Activated effector memory CD4-positive, alpha-beta T cell treated with anti-CD3 and anti-CD28 coated beads, Interleukin-2, amount 50 U/mL, for 16 hours (primary cell): ENCODE results near the gene CBY2.
"Not testable (repeated sequence)": the region's sequence is repeated elsewhere in the genome, so short reads cannot be mapped to it uniquely, and the experiment has no call there.

Source experiments
- DNase-seq: peaks from one replicate; pipeline ENCODE4 v3.0.0-alpha.2; 2020

Gene CBY2, protein sequence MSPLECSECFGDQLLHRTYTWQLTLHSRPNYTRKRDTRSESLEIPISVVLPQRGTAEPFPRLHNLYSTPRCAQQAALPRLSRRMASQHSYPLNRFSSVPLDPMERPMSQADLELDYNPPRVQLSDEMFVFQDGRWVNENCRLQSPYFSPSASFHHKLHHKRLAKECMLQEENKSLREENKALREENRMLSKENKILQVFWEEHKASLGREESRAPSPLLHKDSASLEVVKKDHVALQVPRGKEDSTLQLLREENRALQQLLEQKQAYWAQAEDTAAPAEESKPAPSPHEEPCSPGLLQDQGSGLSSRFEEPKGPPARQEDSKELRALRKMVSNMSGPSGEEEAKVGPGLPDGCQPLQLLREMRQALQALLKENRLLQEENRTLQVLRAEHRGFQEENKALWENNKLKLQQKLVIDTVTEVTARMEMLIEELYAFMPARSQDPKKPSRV

DNA sequence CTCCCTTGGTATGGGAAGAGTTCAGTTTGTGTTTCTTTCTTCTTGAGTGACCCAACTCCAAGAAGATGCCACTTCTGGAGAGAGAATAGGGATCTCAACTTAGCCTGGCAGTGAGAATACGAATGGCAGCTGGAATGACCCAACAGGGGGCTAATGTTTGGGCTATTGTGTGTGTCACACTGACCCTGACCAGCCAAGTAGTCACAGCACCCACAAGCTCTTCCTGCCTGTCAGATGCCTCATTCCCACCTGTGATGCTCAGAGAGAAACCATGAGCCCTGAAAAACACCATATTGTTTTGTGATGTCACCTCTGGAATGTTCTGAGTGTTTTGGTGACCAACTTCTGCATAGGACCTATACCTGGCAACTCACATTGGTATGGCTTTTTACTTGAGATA, at the start of gene CBY2:
TSS of gene CBY2 (plus strand) at position 233 of the 400 bp plus-strand sequence. CDS start at position 304, 71 bp downstream.
- no peak for DNase-seq

DNA sequence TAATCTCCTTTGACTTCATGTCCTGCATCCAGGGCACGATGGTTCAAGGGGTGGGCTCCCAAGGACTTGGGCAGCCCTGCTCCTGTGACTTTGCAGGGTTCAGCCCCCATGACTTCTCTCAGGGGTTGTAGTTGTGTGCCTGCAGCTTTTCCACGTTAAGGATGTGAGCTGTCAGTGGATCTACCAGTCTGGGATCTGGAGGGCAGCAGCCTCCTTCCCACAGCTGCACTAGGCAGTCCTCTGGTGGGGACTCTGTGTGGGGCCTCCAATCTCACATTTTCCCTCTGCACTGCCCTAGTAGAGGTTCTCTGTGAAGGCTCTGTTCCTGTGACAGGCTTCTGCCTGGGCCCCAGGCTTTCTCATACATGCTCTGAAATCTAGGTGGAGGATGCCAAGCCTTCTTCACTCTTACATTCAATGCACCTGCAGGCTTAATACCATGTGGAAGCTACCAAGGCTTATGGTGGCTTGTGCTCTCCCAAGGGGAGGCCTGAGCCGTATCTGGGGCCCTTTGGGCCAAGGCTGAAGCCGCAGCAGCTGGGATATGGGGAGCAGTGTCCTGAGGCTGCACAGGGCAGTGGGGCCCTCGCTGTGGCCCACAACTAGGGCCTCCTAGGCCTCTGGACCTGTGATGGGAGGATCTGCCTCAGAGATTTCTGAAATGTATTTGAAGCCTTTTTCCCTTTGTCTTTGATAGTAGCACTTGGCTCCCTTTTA, 47.3 kb upstream of the CBY2 start:
- no peak for DNase-seq

DNA sequence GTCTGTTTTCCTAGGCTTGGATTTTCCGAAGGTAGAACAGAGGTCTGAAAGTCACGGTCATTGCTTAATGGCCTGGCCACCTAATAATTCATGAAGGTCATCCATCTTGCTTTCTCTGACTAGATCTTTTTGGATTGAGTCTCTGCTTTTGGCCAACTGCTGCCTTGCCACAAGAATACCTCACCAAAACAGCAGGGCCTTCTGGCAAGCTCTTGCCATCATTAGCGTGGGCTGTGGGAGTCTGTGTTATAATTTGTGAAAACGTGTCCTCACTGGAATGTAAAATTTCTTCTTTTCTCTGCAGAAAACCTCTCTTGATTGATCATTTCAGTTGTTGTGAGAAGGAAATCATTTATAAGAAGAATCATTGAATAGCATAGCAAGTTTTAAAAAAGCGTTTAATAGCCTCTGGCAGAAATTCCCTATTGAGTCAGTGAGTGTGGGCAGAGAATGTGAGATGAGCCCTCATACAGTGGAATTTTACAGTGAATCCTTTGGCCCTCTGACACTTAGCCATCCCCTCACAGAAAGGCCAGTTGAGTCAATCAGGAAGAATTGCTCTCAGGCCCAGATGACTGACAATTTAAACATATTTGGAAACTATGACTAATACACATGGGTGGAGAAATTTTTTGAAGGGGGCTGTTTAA, 43.4 kb upstream of the CBY2 start:
- no peak for DNase-seq

DNA sequence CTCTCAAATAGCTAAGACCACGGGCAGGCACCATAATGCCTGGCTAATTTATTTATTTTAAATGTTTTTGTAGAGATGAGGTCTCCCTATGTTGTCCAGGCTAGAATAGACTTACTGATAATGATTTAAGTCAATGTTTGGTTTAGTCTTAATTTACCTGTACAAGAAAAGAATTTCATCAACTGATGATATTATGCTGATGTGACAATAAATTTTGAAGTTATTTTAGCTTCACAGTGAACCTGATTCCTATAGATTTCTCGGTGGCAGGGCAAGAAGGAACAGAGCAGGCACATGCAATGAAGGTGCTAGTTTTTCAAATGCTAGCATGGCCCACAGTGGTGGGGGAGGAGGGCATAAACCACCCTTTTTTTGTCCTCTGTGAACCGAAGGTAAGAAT, 42.6 kb upstream of the CBY2 start:
- no peak for DNase-seq

DNA sequence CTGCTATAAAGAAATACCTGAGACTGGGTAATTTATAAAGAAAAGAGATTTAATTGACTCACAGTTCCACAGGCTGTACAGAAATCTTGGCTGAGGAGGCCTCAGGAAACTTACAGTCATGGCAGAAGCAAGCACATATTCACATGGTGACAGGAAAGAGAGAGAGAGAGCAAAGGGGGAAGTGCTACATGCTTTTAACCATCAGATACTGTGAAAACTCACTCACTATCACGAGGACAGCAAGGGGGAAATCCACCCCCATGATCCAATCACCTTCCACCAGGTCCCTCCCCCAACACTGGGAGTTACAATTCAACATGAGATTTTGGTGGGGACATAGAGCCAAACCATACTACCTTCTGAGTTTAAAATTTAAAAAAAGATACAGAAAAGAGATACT, 41.7 kb upstream of the CBY2 start:
- DNase-seq, result not testable (repeated sequence)

DNA sequence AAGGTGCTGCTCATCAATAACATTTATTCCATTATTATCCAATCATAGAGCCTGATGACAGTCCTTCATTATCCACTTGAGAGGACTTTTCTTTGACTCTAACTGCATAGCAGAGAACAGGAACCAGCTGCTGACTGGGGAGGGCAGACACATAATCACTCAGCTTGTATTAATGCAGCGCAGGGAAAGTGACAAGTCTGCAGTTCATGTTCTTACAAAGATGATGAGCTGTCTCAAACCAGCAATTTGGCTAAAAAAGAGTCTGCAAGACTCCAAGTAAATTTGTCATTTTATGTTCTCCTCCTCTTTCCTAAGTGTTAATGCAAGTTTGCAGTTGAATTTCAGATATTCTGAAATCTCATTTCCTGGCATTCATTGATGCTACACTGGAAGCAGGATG, 40.0 kb upstream of the CBY2 start:
- DNase-seq, result no peak

DNA sequence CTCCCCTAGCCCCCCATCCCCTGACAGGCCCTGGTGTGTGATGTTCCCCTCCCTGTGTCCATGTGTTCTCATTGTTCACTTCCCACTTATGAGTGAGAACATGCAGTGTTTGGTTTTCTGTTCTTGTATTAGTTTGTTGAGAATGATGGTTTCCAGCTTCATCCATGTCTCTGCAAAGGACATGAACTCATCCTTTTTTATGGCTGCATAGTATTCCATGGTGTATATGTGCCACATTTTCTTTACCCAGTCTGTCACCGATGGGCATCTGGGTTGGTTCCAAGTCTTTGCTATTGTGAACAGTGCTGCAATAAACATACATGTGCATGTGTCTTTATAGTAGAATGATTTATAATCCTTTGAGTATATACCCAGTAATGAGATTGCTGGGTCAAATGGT, 39.2 kb upstream of the CBY2 start:
- DNase-seq, result not testable (repeated sequence)

DNA sequence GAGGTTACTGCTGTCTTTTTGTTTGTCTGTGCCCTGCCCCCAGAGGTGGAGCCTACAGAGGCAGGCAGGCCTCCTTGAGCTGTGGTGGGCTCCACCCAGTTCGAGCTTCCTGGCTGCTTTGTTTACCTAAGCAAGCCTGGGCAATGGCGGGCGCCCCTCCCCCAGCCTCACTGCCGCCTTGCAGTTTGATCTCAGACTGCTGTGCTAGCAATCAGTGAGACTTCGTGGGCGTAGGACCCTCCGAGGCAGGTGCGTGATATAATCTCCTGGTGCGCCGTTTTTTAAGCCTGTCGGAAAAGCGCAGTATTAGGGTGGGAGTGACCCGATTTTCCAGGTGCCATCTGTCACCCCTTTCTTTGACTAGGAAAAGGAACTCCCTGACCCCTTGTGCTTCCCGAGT, 32.5 kb upstream of the CBY2 start:
- DNase-seq, result not testable (repeated sequence)

DNA sequence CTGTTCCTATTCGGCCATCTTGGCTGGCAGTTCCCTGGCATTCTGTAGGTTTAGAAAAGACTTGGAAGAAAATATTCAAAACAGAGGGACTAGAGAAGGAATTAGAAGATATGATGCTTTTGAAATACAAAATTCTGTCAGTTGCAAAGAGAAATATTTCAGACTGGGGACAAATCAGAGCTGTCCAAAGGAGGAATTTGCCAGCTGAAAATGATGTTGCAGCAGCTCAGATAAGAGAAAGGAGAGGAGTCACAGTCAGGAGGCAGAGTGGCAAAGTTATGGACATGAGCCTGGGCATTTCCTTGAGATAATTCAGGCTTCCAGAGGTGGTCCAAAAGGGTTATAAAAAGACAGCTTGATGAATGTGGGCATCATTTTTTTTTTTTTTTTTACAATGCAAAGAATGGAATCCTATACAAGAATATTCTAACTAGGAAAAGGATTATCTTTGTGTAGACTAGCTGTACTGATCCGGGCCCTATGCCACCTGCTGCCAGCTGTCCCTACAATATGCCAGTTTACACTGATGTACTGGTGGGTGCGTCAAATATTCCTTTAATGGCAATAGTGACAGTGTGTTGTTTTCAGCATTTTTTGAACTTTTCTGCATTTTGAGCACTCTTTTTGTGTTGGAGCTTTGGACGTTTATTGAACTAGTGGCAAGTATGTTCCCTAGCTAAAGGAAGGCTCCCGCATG, 31.8 kb upstream of the CBY2 start:
- DNase-seq, result no peak

DNA sequence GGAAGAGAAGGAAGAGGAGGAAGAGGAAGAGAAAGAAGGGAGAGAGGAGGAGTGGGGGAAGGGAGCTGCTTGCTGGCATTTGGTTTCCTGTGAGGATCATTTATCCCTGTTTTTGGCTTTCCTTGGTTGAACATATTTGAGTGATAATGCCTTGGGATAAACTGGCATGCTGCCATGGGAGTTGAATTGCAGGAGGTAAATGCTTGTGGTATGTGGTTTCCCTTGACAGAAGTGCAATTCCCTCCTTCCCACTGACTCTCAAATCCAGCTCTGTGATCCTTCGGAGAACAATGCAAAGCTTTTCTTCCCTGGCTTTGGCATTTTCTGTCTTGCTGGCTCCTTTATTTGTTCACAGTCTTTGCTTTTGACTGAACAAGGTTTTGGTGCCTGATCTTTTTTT, 27.2 kb upstream of the CBY2 start:
- DNase-seq, result no peak

DNA sequence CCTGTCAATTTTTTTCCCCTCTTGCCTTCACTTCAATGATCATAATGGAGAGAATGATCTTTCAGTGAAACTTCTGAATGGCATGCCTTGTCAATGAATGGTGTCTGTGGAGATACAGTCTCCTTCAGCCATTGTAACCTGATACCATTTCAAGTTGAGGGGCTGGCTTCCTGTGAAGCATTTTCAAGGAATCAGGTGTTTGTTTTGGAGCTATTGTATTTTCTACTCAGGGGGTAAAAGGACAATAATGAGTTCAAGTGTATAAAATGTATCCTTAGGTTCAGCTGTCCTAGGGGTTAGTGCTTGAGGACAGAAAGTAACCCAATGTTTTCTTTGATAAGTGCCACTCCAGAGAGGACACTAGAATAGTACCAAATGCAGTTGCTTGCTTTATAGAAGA, 23.8 kb upstream of the CBY2 start:
- no peak for DNase-seq

DNA sequence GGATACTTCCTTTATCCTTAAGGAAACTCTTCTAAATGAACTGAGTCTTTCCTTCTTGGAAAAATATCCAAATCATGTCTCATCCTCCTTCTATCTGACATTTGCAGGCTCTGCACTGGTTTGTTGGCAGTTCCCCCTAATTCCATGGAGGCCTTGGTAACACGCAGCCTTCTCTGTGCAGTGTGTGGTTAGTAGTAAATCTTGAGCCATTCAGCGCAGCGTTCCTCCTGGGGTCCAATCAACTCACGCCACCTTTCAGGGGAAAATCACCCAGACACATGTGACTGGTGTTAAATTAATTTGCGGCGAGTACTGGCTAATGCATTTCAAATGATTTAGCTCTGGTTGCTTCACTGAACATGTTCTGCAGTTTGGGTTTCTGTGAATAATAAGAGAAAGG, 21.0 kb upstream of the CBY2 start:
- no peak for DNase-seq

DNA sequence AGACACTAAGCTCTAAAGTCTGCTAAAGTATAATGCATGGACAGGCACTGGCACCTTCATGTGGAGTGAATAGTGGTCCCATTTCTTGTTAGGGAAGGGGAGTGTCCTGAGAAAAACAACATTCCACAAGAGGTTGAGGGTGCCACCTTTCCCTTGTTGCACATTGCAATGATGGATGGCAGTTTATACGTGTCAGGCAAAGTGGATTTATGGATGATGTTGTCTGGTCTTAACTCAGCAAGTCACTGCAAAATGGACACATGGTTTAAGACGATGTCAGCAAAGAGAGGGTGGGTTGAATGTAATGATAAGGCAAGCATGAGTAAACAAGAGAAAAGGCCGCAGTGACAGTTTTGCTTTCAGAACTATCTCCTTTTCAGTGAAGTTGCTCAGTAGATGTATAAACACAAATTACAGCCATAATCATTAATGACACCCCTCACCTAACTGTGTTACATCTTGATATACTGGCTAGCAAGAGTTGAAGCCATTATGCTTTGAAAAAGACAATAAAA, 19.6 kb upstream of the CBY2 start:
- DNase-seq, result no peak

DNA sequence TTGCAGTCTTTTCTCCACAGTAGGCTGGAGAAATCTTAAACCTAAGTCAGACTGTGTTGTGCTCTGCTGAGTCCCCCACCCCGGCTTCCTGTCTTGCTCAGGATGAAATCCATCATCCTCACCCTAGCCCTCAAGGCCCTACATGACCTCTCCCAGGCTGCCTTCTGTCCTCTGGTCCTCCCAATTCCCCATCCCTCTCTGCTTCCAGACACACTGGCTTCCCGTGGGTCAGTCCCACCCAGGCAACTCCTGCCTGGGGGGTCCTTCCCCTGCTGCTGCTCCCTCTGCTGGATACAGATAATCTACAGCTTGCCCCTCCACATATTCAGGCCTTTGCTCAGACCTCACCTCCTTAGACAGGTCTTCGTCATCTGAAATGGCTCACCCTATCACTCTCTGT, 18.4 kb upstream of the CBY2 start:
- DNase-seq, result no peak

DNA sequence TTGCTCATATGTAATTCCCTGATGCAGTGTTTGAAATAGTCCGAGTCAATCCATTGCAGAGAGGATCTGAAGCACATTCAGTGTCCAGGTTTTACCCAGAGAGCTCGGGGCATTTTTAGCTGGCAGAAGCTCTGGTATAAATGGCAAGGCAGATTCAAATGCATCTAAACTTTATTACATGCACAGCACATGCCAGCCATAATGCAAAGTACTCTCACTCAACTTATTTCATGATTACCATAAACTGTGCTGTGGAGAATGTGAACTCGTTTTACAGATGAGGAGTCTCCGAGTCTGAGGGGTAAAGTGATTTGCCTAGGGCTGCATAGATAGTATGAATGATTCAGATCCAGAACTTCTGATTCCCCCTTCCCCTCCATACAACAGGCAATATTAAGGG, 13.5 kb upstream of the CBY2 start:
- DNase-seq, result no peak

DNA sequence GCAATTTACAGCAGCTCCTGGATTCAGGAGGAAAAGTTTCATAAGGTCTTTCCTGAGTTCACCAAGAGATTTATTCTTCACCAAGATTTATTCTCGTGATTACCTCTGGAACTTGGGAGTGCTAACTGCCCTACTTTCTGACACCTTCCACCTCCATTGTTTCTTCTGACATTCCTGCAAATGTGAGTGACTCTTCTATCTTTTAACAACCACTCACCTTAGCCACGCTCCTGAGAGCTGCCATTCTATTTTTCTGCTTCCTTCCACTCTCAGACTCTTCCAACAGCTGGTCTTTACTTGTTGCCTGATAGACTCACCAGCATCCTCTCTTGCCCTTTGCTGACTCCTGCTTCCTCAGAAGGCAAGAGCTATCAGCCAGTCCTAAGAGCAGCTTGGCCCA, 11.5 kb upstream of the CBY2 start:
- DNase-seq, result no peak

DNA sequence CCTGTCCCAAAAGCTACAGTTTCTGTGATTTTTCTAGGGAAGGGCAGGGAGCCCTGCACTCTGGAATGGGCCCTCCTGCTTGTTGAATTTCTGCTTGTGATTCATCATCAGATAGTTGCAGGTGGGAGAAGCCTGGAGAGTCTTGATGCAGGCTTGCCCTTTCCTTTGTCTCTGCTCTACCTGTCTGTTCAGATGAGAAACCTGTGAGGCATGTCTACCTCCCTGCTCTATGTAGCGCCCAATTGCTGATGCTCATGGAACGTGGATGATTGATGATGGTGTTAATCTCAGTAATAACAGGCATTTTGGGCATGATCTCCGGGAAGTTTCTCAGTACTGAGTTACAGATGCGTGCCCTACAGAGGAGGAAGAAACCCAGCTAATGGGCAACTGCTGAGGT, 10.9 kb upstream of the CBY2 start:
- DNase-seq, result no peak

DNA sequence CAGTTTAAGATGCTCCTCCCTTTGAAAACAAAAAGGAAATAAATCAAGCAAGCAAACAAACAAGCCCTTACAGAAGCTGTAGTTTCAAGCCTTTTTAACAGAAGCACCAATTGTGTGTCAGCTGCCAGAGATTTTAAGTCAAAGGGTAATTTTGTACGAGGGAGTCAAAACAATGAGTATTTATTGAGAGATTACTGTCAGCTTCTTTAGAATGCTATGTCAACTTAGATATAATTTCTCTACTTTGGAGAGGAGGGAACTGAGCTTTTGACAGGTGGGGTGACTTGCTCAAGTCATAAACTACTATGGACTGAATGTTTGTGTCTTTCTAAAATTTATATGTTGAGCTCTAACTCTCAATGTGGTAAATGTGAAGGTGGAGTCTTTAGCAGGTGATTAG, 10.5 kb upstream of the CBY2 start:
- no peak for DNase-seq

DNA sequence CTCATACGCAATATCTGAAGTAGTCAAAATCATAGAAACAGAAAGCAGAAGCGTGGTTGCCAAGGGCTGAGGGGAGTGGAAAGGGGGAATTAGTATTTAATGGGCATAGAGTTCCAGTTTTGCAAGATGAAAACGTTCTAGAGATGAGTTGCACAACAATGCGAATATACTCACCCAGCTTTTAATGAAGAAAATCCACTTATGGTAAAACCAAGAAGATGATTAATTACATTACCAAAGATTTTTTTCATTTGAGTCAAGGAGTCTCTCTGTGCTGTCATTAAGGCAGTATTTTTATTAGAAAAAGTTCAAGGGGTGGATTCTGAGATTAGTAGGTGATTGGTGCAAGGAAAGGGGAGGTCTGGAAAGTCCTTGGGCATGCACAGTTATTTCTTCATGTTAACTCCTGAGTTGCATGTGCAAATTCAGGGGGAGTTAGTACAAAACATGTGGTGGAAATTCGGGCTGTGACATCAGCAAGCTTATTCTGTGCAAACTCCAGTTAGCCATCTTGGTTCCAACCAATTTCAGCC, 6.9 kb upstream of the CBY2 start:
- no peak for DNase-seq

DNA sequence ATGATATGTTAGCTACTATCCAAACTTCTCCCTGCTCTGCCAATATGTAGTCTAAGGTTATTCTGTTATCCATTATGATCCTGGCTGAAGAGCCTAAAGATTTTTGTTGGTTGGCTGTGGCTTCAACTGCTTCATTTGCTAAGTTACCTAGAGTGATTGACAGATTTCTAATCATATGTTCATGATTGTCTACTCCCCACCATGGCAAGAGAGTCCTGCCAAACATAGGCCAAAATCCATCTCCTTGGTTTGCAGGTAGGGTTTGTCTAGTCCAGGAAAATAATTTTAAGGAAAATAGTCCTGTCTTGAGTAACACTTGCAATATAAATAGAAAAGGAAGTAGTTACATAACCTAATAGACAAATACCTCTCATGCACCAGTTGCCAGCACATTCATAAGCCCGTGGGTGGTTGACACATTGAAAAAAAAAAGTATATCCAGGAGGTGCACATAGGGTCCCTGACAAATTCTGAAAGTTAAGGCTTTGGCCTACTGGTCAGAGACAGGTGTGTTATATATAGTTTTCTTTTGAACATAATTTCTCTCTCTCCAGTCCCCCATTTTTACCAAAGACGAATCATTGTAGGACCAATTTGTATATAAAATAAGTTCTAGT, 5.4 kb upstream of the CBY2 start:
- DNase-seq, result no peak

DNA sequence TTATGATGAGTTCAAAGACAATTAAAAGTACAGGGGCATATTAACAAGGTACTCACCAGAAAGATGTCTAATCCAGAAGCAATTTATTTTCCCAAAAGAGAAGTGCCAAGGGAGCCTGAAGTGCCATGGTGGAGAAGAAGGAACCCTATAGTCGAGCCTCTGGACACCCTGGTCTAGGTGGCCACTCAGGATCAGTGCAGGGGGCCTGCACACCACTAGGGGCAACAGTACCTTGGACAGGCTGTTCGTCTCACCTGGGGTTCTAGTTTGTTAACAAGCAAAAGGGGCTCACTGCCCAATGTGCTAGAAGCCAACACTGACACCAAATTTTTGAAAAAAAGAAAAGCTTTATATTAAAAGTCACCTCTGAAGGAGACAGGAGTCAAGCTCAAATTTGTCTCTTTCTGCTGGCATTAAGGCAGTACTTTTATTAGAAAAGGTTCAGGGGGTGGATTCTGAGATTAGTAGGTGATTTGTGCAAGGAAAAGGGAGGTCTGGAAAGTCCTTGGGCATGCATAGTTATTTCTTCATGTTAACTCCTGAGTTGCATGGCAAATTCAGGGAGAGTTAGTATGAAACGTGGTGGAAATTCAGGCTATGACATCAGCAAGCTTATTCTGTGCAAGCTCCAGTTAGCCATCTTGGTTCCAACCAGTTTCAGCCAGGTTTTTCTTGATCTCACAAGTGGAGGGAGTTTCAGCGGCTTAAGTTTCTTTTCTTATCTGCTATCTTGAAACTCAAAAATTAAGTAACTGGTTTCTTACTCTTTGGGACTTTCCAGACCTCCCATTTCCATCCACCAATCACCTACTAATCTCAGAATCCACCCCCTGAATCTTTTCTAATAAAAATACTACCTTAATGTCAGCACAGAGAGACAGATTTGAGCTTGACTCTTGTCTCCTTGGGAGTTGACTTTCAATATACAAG, 884 bp upstream of the CBY2 start:
- no peak for DNase-seq
